ENCODE results near the gene PIK3CB.

GRCh38 chr3:138786788-138787271 is 47.9 kb downstream of the PIK3CB start:
- TF ChIP-seq GATA2 (IDR thresholded peaks at IDR 0.05; ENCODE audit: low read depth, low read length): no peak
- no peak for TF ChIP-seq GATA3 (IDR thresholded peaks at IDR 0.05; ENCODE audit: low read depth, low read length)
